Right lobe of liver (tissue), 6 donors: ENCODE data around the gene NLGN1. TPM values are rescaled to one million over a fixed set of nuclear protein-coding genes. Genes with fewer than 3 reads are reported as not detected.
A peak's percentile ranks its signal among the peaks of the same experiment; 100 is the strongest.

ENCODE experiments used
- ATAC-seq, 4 donors: fragments of 200-7000 bp; cut with Tn5 transposase; one replicate each; pipeline ENCODE4 v1.9.1; 2020; ENCODE audit warnings: mild to moderate bottlenecking in 4 of 4, moderate library complexity in 4 of 4
- DNase-seq, 3 donors: peaks; one replicate each; pipeline ENCODE4 v3.0.0-alpha.2; 2020
- H3K27ac ChIP-seq, 3 donors: fragments of 200-600 bp; one replicate each; pipeline ENCODE4 v1.8.0; 2022
- H3K27me3 ChIP-seq, 2 donors: fragments of 200-600 bp; one replicate each; pipeline ENCODE4 v1.8.0; 2022
- H3K36me3 ChIP-seq, 4 donors: fragments of 200-600 bp; sonication (generic) in 1 of 4; one replicate each; pipeline versions ENCODE4 v1.5.1 to v1.8.0; 2017 to 2022; ENCODE audit warnings: control low read depth in 1 of 4
- H3K4me1 ChIP-seq, 4 donors: fragments of 200-600 bp; sonication (generic) in 1 of 4; one replicate each; pipeline versions ENCODE4 v1.5.1 to v1.8.0; 2017 to 2022; ENCODE audit warnings: control low read depth in 1 of 4
- H3K4me3 ChIP-seq, 3 donors: fragments of 200-600 bp; one replicate each; pipeline ENCODE4 v1.8.0; 2022
- H3K9me3 ChIP-seq, 4 donors: fragments of 200-600 bp; sonication (generic) in 1 of 4; one replicate each; pipeline versions ENCODE4 v1.5.1 to v1.8.0; 2017 to 2022; ENCODE audit warnings: control low read depth in 1 of 4
- CTCF ChIP-seq, 4 donors: fragments of 200-600 bp in 3 of 4; fragments of 450-650 bp in 1 of 4; IDR thresholded peaks; one replicate each; pipeline versions ENCODE4 v1.5.1 to v1.8.0; 2016 to 2022; ENCODE audit warnings: antibody characterized with exemption in 4 of 4, mild to moderate bottlenecking in 2 of 4
- POLR2A ChIP-seq: fragments of 450-650 bp; IDR thresholded peaks from one replicate; pipeline ENCODE4 v1.6.1; 2017; ENCODE audit warnings: antibody characterized with exemption, mild to moderate bottlenecking
- WGBS: methylation state at CpG from one replicate; pipeline ENCODE4 v1.1.6; 2018; ENCODE audit warnings: low coverage, low lambda C conversion rate; ENCODE audit not compliant: insufficient coverage; ENCODE audit errors: missing lambda C conversion rate; 5-methylcytosine and 5-hydroxymethylcytosine counted together
- intact Hi-C, 2 donors: fragments of 100-400 bp; cut with DNase I; formaldehyde crosslinking; loops; one replicate each; pipeline versions ENCODE4 v1.11.2 to v1.14.1; 2022
- total RNA-seq, 6 experiments: library from RNA; depleted of rRNA in 2 of 6; stranded (reverse); fragments of >200 nt in 2 of 6; fragmentation: NEBNext Ultra II Directional in 3 of 6; extraction: Animal tissue kit (Norgen Biotek cat#: 25700) in 3 of 6; gene quantifications; one replicate each; pipeline versions ENCODE4 v1.1.0 to v1.2.4, GENCODE V29; 2016 to 2023
- donor health status: DM: no; HTN: yes; CAD: no.
- donor health status: DM: no; HTN: no; CAD: no.
- donor health status: DM: no; HTN: no; CAD: no.
- donor health status: DM: no; HTN: yes; CAD: no.
- donor health status: DM: no; HTN: yes; CAD: no.

NLGN1 gene
- total RNA-seq, 6 experiments from 2014 or later: 0.02 to 0.12 TPM; not detected in 4

DNA sequence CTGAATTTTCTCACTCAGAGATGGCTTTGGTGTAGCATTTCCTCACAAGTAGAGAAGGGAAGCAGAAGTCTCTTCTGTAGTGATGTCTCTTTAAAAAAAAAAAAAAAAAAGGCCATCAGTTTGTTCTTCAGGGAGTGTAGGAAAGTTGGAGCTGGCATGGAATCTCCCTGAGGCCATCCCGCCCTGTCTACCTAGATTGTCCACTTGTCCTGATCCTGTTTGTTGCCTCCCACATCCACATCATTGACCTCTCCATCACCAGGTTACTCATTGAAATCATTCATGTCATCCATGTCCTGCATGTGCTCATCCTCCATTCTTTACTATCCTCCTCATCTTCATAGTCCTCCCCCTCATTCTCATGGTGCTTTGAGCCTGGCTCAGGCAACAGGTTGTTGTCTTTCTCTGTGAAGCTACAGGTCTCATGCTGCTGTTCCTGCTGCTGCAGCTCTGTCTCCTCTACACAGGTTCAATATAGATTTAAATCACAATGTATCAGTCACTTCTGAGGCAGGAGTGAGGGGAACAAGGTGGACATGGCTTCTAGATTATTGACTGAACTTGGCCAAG is 905.3 kb downstream of the NLGN1 start:
- Histone ChIP-seq H3K36me3 (no peaks in the 10 kb centered on the region), H3K27ac (no peak overlapping the region), H3K27me3 (no peaks in the 10 kb centered on the region), H3K9me3 (no peaks in the 10 kb centered on the region), H3K4me1 (peaks cover 0 to 3% (median 0%) of the 10 kb centered on the region in 4 donors), H3K4me3 (no peak overlapping the region)
- intact Hi-C loops: no loop called here
- TF ChIP-seq POLR2A (no peak), CTCF (IDR thresholded peaks at IDR 0.05) (no peak)
- WGBS: 89% methylated on average over 1 of the region's 1 CpG
- no peak for ATAC-seq
- no peak for DNase-seq

DNA sequence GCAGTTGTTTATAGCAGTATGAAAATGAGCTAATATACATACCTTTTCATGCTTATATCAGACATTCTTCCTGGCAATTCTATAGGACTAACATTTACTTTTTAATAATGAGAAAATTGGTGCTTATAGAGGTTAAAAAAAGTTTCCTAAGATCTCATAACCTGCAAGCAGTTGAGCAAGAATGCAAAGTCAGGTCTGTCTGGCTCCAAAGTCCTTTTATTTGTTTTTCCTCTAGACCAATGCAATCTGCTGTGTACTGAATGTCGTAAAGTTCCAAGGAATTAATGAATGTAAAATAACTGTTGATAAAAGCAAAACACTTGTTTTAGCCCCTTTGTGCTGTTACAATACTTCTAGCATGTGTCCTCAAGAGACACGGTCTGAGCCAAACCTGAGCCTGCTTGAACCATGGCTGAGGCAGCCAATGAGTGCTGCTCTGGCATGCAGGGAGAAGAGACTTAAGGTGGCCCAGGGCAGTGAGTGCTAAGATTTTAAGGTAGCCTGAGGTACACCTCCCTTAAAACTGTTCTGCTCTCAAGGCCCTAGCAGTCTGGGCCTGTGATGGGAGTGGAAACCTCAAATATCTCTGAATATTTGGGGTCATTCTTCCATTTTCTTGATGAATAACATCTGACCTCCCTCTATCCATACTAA is 906.5 kb downstream of the NLGN1 start:
- Histone ChIP-seq H3K4me1 (peaks cover 0 to 3% (median 0%) of the 10 kb centered on the region in 4 donors), H3K9me3 (no peaks in the 10 kb centered on the region), H3K36me3 (no peaks in the 10 kb centered on the region), H3K4me3 (no peak overlapping the region), H3K27me3 (no peaks in the 10 kb centered on the region), H3K27ac (no peak overlapping the region)
- DNase-seq (no peak), ATAC-seq (peak in 3 of 4 donors; percentile 38 to 75 (median 57))
- 13% methylated on average over 2 of the region's 2 CpGs for WGBS
- intact Hi-C loops: no loop called here
- no peak for TF ChIP-seq POLR2A
- no peak for TF ChIP-seq CTCF (IDR thresholded peaks at IDR 0.05)

DNA sequence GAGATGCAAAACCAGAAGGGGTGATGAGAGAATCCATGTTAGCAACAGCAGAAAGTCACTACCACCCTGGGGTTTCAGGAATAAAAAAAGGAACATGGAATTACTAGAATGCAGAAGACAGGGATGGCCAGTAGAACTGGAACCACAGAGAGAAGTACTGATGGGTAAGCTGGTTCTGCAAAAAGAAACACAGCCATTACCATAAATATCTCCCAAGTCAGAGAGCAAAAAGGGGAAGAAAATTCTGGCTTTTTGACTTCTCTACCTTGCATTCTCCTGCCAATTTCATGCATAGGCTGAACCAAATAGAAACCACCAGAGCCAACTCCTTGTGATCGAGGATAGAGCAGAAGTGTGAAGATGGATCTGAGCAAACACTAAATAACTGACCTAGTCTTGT is 911.2 kb downstream of the NLGN1 start:
- DNase-seq: no peak
- H3K9me3 ChIP-seq: no peaks in the 10 kb centered on the region
- intact Hi-C loops: no loop called here
- H3K36me3 ChIP-seq: no peaks in the 10 kb centered on the region
- no peaks in the 10 kb centered on the region for H3K4me1 ChIP-seq
- H3K27ac ChIP-seq: no peak overlapping the region
- 62% methylated on average over 1 of the region's 1 CpG for WGBS
- no peaks in the 10 kb centered on the region for H3K27me3 ChIP-seq
- no peak overlapping the region for H3K4me3 ChIP-seq
- TF ChIP-seq POLR2A (no peak), CTCF (IDR thresholded peaks at IDR 0.05) (no peak)
- no peak for ATAC-seq

DNA sequence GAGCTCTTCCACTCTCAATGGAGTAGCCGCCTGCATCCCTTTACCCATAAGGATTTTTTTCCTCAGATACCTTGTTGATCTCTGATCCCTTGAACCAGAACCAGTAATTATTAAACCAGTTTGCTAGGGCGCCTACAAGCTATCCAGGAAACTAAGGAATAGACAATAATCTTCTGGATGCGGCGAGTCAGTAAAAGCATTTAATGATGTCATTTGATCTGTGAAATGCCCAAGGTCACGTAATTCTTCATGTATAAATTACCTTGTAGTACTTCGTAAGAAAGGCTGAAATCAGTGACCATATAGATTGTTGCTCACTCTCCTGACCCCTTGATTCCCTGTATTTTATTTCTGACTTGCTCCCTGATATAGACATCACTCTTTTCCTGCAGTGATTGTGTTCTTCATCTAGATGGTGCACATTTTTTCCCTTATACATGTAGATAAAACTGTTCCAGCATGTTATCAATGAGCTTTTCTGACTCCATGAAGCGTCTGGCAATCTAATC is 913.0 kb downstream of the NLGN1 start:
- intact Hi-C loops: no loop called here
- no peaks in the 10 kb centered on the region for H3K4me1 ChIP-seq
- H3K27ac ChIP-seq: no peak overlapping the region
- TF ChIP-seq CTCF (IDR thresholded peaks at IDR 0.05) (no peak), POLR2A (no peak)
- no peak overlapping the region for H3K4me3 ChIP-seq
- no peaks in the 10 kb centered on the region for H3K36me3 ChIP-seq
- no peak for DNase-seq
- H3K9me3 ChIP-seq: no peaks in the 10 kb centered on the region
- no peaks in the 10 kb centered on the region for H3K27me3 ChIP-seq
- WGBS: 62% methylated on average over 7 of the region's 7 CpGs
- no peak for ATAC-seq
